ENCODE results near the gene THOP1. TPM values are rescaled to one million over a fixed set of nuclear protein-coding genes. Genes with fewer than 3 reads are reported as not detected.

The THOP1 gene
- total RNA-seq (ENCODE audit: low replicate concordance) = 51.2 and 92.5 TPM in 2 replicates

GRCh38 chr19:2785244-2785997, at the start of gene THOP1:
TSS of gene THOP1 (plus strand) at chr19:2785503. CDS start at chr19:2785663, 160 bp downstream.

GRCh38 chr19:2739602-2740313, 45.5 kb upstream of the THOP1 start, which contains the start of gene SLC39A3:
TSS of gene SLC39A3 (minus strand) at chr19:2740017. CDS start at chr19:2737257, 2,760 bp downstream.

DNA sequence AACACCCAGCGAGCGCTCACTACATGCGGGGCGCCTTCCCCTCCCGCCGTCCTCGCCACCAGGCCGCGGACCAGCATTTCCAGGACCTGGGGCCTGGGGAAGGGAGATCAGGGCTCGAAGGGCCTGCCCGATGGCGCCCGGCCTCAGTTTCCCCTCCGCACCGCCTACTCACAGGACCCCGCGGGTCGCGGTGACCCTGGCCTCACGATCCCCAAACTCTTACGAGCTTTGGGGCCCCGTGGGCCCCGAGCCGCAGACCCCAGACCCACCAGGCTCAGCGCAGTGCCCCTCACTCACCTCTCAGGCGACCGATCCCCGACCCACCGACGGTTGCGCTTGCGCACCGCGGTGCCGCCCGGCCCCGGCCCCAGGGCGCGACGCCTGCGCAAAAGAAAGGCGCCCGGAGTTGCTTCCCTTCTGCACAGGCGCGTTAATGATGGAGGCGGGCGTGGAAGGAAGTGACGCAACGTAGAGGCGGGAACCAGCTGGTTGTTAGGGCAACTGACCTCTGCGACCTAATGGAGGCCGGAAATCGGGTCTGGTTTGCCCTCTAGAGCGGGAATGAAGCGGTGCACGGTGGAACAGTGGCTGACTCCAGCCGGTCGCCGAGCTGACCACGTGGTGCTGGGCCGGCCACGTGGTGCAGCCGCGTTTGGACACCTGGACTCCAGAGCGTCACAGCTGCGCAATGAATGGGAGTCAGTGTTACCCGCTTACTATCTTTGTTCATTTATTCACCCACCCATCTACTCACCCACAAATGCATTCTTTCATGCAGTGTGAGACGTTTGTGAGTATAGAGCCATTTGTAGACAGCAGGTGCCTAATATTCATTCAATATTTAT, 2.1 kb upstream of the THOP1 start, which contains the start of gene SGTA:
Gene SGTA (minus strand): TSS at position 338 of the 845 bp plus-strand sequence. CDS start 14,205 bp downstream, outside the sequence.

GRCh38 chr19:2819540-2820111, 34.3 kb downstream of the THOP1 start, which contains the start of gene ZNF554:
TSS of gene ZNF554 (plus strand) at chr19:2819868. CDS start at chr19:2820072, 204 bp downstream.

DNA sequence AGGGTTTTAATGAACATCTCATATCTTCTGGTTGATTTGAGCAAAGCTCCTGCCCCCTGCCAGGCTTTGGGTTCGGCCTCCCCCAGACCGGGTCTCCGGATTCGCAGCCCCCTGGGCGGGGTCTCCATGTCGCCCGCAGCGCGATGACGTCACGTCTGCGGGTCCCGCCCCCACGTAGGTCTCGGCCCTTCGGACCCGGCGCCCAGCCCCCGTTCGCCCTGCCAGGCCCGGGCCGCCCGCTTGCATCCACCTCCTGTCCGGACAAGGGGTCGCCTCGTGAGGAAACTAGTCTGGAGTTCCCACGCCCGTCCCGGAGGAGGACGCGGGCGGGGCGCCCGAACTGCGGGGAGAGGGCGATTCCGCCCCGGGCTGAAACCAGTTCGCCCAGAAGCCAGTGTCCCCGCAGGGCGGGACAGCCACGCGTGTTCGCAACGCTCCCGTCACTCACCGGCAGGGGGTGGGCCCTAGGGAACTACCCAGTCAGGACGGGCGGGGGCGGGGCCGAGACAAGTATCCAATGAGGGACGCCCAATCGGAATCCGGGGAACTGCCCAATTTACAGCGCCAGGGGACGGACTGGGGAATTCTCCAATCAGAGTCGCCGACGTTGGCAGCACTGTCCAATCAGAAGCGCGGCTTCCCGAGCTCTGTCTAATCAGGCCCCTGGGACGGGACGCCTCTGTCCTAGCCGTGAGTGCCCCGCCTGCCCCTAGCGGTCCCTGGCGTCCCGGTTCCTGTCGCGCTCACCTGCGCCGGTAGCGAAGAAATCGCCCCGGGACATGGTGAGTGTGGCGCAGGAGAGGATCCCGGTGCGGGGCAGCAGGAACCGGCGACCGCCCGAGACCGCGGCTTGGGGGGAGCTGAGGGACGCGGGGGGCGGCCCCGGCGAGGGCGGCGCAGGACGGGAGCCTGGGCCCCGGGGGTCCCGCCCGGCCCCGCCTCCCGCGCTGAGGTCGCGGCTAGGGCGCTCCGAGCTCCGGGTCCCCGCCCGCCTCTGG, 55.8 kb downstream of the THOP1 start, which contains the start of gene ZNF555:
Gene ZNF555 (plus strand): TSS at position 682 of the 998 bp plus-strand sequence. CDS start 98 bp downstream, at position 780.

Other genes with a start within 250 kb of the THOP1 start
- gene GNG7, start 82.8 kb upstream of the THOP1 start, total RNA-seq (ENCODE audit: low replicate concordance) = 0.35 and 0.38 TPM in 2 replicates
- gene DIRAS1, start 64.1 kb upstream of the THOP1 start, total RNA-seq (ENCODE audit: low replicate concordance) = 1.2 and 18.4 TPM in 2 replicates
- 18.7 and 24.3 TPM in 2 replicates for gene SLC39A3, start 45.5 kb upstream of the THOP1 start, total RNA-seq (ENCODE audit: low replicate concordance)
- gene SGTA, start 2.2 kb upstream of the THOP1 start, total RNA-seq (ENCODE audit: low replicate concordance) = 13.1 and 32.2 TPM in 2 replicates
- gene ZNF554, start 34.4 kb downstream of the THOP1 start, total RNA-seq (ENCODE audit: low replicate concordance) = 3.2 and 3.3 TPM in 2 replicates
- 5.7 and 5.8 TPM in 2 replicates for gene ZNF555, start 56.0 kb downstream of the THOP1 start, total RNA-seq (ENCODE audit: low replicate concordance)
- 0.08 and 0.12 TPM in 2 replicates for gene ZNF556, start 81.8 kb downstream of the THOP1 start, total RNA-seq (ENCODE audit: low replicate concordance)
- 3.7 and 4.7 TPM in 2 replicates for gene ZNF57, start 115.4 kb downstream of the THOP1 start, total RNA-seq (ENCODE audit: low replicate concordance)
- gene ZNF77, start 159.5 kb downstream of the THOP1 start, total RNA-seq (ENCODE audit: low replicate concordance) = 4.6 and 5.8 TPM in 2 replicates
- 0.12 and 2.1 TPM in 2 replicates for gene TLE6, start 192.1 kb downstream of the THOP1 start, total RNA-seq (ENCODE audit: low replicate concordance)
- gene TLE2, start 243.8 kb downstream of the THOP1 start, total RNA-seq (ENCODE audit: low replicate concordance) = 4.4 TPM in 2 replicates

Data from smooth muscle cell of the coronary artery (primary cell).